Fibroblast of lung (primary cell): ENCODE results near the gene FAM83E. TPM values are rescaled to one million over a fixed set of nuclear protein-coding genes. Genes with fewer than 3 reads are reported as not detected.

Experiments
- DNase-seq, 2 donors: peaks; one replicate each; pipeline versions ENCODE4 v3.0.0 to v3.0.0-alpha.2; 2010; ENCODE audit warnings: low read depth in 2 of 2
- H2AFZ ChIP-seq: 2 replicates; pipeline ENCODE4 v1.5.1; 2012; ENCODE audit warnings: low read length, control low read depth, inconsistent platforms
- H3K27ac ChIP-seq: 2 replicates; pipeline ENCODE4 v1.5.1; 2011; ENCODE audit warnings: low read length, control low read depth; ENCODE audit not compliant: insufficient read depth
- H3K27me3 ChIP-seq: 2 replicates; pipeline ENCODE4 v1.5.1; 2011; ENCODE audit warnings: mild to moderate bottlenecking, low read length; ENCODE audit not compliant: control insufficient read depth, insufficient read depth
- H3K36me3 ChIP-seq: 2 replicates; pipeline ENCODE4 v1.5.1; 2011; ENCODE audit warnings: low read length; ENCODE audit not compliant: control insufficient read depth, insufficient read depth
- H3K4me1 ChIP-seq: 2 replicates; pipeline ENCODE4 v1.5.1; 2011; ENCODE audit warnings: low read length; ENCODE audit not compliant: control insufficient read depth, insufficient read depth; ENCODE audit errors: extremely low read depth
- H3K4me2 ChIP-seq: 2 replicates; pipeline ENCODE4 v1.5.1; 2011; ENCODE audit warnings: low read length, control low read depth; ENCODE audit not compliant: insufficient read depth; ENCODE audit errors: extremely low read depth
- H3K4me3 ChIP-seq, 4 experiments: fragments of 200-600 bp in 1 of 4; sonication (generic) in 1 of 4; replicated peaks in 1 of 4; 2 replicates each; pipeline ENCODE4 v1.5.1; 2011 to 2016; ENCODE audit warnings: low read length in 4 of 4, low read depth in 3 of 4, mild to moderate bottlenecking in 3 of 4, control low read depth in 2 of 4, inconsistent platforms in 1 of 4, mixed read lengths in 1 of 4; ENCODE audit not compliant: insufficient read depth in 1 of 4; ENCODE audit errors: control extremely low read depth in 1 of 4
- H3K79me2 ChIP-seq: 2 replicates; pipeline ENCODE4 v1.5.1; 2012; ENCODE audit warnings: mild to moderate bottlenecking, low read length, inconsistent platforms; ENCODE audit not compliant: control insufficient read depth, insufficient read depth
- H3K9ac ChIP-seq: 2 replicates; pipeline ENCODE4 v1.5.1; 2011; ENCODE audit warnings: mild to moderate bottlenecking, low read length, control low read depth; ENCODE audit not compliant: insufficient read depth
- H3K9me3 ChIP-seq: 2 replicates; pipeline ENCODE4 v1.5.1; 2012; ENCODE audit warnings: low read depth, low read length; ENCODE audit not compliant: control insufficient read depth, insufficient read depth
- H4K20me1 ChIP-seq: 2 replicates; pipeline ENCODE4 v1.5.1; 2011; ENCODE audit warnings: low read length; ENCODE audit not compliant: control insufficient read depth, insufficient read depth; ENCODE audit errors: extremely low read depth
- CTCF ChIP-seq, 2 donors: IDR thresholded peaks in 1 of 2; conservative IDR thresholded peaks in 1 of 2; 1 replicate in 1 of 2; 2 replicates in 1 of 2; pipeline ENCODE4 v1.5.1; 2011 to 2012; ENCODE audit warnings: low read length in 2 of 2, control low read depth in 1 of 2, inconsistent platforms in 1 of 2, low read depth in 1 of 2, mild to moderate bottlenecking in 1 of 2
- EZH2 ChIP-seq: IDR thresholded peaks from 2 replicates; pipeline ENCODE4 v1.5.1; 2012; ENCODE audit warnings: low read length, control low read depth, mild to moderate bottlenecking; ENCODE audit errors: missing control alignments
- polyA plus RNA-seq, 2 donors: library from polyadenylated mRNA; depleted of rRNA in 1 of 2; stranded (reverse) in 1 of 2; unstranded in 1 of 2; fragments of >200 nt; gene quantifications; 2 replicates each; pipeline ENCODE4 v1.2.1, GENCODE V29; 2011 to 2012; ENCODE audit warnings: missing spikeins in 1 of 2
- total RNA-seq: library from RNA; depleted of rRNA; stranded (reverse); fragments of >200 nt; gene quantifications from 2 replicates; pipeline ENCODE4 v1.2.1, GENCODE V29; 2014

Gene FAM83E
- total and polyA plus RNA-seq, 2 donors (not counting 1 experiment from before 2014, with no cell fraction given), result 0.50 TPM; not detected in 1

- H4K20me1 ChIP-seq, result no peaks in the 10 kb centered on the region
- no peak for DNase-seq
Measured at GRCh38 chr19:48595833-48596232, 19.0 kb downstream of the FAM83E start.

GRCh38 chr19:48595171-48595570 is 19.7 kb downstream of the FAM83E start:
- no peak overlapping the region for H3K27ac ChIP-seq
- H3K36me3 ChIP-seq, result no peaks in the 10 kb centered on the region
- H3K27me3 ChIP-seq, result no peaks in the 10 kb centered on the region
- H3K9ac ChIP-seq, result no peak overlapping the region
- DNase-seq, result no peak
- H4K20me1 ChIP-seq, result no peaks in the 10 kb centered on the region
- H2AFZ ChIP-seq, result no peak overlapping the region
- H3K4me3 ChIP-seq, result no peak overlapping the region
- H3K4me2 ChIP-seq, result no peak overlapping the region
- no peaks in the 10 kb centered on the region for H3K4me1 ChIP-seq
- TF ChIP-seq CTCF (conservative IDR thresholded peaks at IDR 0.05 in 1 of 2, IDR thresholded peaks at IDR 0.05 in 1 of 2; ENCODE audit: low read depth in 1 of 2, low read length in 2 of 2), result no peak
- TF ChIP-seq EZH2, result no peak
- no peaks in the 10 kb centered on the region for H3K79me2 ChIP-seq
- no peaks in the 10 kb centered on the region for H3K9me3 ChIP-seq

More at GRCh38 chr19:48595833-48596232, 19.0 kb downstream of the FAM83E start:
- Histone ChIP-seq H3K4me3 (no peak overlapping the region), H3K4me2 (no peak overlapping the region), H3K4me1 (no peaks in the 10 kb centered on the region), H3K27ac (no peak overlapping the region), H3K27me3 (no peaks in the 10 kb centered on the region), H2AFZ (no peak overlapping the region), H3K9ac (no peak overlapping the region), H3K9me3 (no peaks in the 10 kb centered on the region), H3K79me2 (no peaks in the 10 kb centered on the region), H3K36me3 (no peaks in the 10 kb centered on the region)
- TF ChIP-seq CTCF (conservative IDR thresholded peaks at IDR 0.05 in 1 of 2, IDR thresholded peaks at IDR 0.05 in 1 of 2; ENCODE audit: low read depth in 1 of 2, low read length in 2 of 2), result no peak
- TF ChIP-seq EZH2, result no peak

GRCh38 chr19:48591021-48591420 is 23.9 kb downstream of the FAM83E start:
- Histone ChIP-seq H3K27ac (no peak overlapping the region), H3K9me3 (no peaks in the 10 kb centered on the region), H2AFZ (no peak overlapping the region), H3K4me3 (no peak overlapping the region), H3K4me1 (no peaks in the 10 kb centered on the region), H3K9ac (no peak overlapping the region), H3K27me3 (no peaks in the 10 kb centered on the region), H3K4me2 (no peak overlapping the region), H3K79me2 (no peaks in the 10 kb centered on the region), H4K20me1 (no peaks in the 10 kb centered on the region), H3K36me3 (no peaks in the 10 kb centered on the region)
- DNase-seq, result no peak
- TF ChIP-seq EZH2, result no peak
- TF ChIP-seq CTCF (conservative IDR thresholded peaks at IDR 0.05 in 1 of 2, IDR thresholded peaks at IDR 0.05 in 1 of 2; ENCODE audit: low read depth in 1 of 2, low read length in 2 of 2), result no peak
